DMS53 treated with DMSO at 0.1 percent for 48 hours (cell line): ENCODE data around the gene CTDSPL.

ENCODE experiments used
- DNase-seq: peaks from one replicate; lab custom pipeline; 2025; ENCODE audit not compliant: unreplicated experiment; lab: John Stamatoyannopoulos, UW

The CTDSPL gene

DNA sequence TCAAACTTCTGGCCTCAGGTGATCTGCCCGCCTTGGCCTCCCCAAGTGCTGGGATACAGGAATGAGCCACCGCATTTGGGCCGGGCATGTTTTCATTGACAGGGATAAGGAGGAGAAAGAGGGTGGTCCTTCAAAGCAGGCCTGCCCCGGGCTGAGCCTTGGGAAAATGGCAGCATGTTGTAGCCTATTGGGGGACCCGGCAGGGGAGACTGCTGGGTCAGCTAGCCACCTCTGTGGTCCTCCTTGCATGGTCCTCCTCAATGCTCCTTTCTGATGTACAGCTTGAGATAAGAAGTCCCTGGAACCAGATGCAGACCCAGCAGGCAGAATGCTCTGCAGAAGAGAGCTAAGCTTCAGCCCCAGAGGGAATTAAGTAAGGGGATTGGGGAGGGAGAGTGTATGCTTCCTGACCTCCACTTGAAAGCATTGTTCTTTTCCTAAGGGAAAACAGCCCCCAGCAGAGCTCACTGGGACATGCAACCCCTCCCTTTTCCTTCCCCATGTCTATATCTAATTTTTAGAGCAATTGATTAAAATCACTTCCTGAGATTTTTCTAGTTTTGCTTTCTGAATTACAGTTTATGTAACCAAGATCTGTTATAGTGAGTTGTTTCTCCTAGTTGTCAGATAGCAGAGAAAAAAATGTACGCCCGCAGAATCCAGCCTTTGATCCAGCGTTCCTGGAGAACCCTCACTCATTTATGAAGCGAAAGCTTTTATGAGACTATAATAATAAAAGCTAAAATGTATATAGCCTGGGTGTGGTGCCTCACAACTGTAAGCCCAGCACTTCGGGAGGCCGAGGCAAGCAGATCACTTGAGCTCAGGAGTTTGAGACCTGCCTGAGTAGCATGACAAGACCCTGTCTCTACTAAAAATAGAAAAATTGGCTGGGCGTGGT lies 80.2 kb downstream of the CTDSPL start:
- no peak for DNase-seq

DNA sequence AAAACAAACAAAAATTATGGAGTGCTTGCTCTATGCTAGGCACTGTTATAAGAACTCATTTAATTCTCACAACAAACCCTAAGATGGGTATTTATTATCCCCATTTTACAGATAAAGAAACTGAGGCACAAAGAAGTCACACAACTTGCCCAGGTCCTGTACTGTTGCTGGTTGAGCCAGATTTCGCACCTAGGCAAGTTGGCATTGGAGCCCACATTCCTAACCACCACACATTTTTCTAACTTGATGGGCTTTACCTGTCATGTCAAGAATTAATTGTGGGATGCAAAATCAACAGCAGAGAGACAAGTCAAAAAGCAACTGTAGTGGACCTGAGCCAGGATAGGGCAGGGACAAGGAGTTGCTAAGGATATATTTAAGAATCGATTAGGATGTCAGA lies 81.0 kb downstream of the CTDSPL start:
- DNase-seq: no peak

DNA sequence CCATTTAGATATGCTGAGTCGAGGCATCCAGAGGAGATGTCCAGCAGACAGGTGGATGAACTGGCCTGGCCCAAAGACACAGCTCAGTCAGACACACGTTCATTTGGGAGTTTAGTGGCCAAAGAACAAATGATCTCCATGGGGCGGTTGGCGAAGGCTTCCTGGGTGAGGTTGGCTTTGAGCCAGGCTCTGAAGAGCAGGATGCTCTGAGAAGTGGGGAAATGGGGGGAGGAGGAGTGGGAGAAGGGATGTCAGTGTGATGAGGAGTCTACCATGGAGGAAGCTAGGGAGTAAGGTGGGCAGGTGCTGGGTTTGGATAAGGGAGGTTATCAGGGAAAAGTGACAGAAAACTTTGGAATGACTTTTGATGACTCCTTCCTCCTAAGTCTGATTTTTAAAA lies 81.4 kb downstream of the CTDSPL start:
- no peak for DNase-seq

DNA sequence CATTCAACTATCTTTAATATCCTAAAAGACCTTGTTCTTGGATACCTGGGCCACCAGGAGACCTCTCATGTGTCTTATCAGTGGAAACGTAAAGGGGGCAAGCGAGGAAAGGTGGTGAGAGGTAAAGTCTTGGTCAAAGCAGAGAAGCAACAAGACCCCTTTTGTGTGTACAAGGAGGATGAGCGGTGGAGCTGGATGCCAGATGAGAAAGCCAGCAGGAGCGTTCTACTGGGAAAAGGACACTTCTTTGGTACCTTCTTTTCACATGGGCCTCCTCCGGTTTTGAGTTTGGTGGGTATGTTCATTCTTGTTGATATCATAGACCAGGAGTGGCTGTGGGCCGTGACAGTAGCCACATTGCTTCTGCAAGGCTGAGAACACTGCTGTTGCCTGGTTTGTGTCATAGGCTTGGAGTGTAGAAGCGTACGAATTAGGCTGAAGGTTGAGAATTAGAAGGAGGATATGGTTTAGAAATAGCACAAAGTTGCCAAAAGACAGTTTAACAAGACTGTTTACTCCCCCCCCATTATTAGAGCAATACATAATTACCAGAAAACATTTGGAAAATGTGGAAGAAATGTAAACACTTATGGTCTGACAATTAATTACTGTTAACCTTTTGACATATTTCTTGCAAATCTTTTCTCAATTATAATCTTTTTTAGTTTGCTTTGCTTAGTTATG lies 82.1 kb downstream of the CTDSPL start:
- DNase-seq: no peak

DNA sequence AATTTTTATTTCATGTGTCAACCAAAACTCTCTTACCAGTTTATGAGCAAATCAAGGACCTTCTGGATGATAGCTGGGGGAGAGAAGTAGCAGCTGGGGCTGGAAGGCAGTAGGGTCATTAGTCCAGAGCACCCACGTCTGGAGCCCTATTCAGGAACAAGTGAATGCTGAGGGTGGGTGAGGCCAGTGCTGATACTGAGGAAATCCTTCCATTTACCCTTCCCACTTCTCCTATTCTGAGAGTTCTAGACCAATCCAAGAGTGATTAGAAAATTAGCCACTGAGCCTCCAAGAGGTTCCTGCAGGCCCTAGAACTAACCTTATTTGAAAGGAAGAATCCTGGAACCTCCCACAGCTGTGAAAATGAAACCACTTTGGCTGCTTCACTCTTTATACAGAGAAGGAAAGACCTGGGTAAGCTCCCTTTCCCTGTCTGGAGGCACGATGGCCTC lies 82.7 kb downstream of the CTDSPL start:
- DNase-seq: no peak

DNA sequence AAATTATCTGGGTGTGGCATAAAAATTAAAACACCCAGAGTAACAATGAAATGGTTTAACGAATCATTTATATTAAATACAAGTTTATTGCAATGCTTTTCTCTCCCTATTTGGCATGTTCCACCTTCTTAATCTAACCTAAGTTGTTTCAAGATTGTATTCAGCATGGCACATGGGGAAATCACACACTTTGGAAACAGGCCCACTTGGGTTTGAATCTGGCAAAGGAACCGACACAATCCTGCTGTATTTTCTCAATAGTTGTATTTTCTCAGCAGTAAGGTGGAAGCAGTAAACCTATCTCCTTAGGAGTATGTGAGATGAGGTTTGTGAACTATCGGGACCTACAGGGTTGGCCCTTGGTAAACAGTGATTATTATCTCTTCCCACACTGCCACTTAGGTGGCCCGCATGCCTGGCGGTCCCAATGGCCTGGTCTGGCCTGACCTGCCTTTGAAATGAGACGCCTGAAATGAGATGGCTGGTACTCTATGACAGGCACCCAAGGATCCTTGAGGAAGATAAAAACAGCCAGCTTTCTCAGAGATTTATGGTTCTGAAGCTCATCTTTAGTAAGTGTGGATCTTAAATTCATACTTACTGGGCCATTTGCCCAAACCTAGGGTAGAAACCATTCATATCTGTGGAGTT lies 83.6 kb downstream of the CTDSPL start:
- DNase-seq: no peak

DNA sequence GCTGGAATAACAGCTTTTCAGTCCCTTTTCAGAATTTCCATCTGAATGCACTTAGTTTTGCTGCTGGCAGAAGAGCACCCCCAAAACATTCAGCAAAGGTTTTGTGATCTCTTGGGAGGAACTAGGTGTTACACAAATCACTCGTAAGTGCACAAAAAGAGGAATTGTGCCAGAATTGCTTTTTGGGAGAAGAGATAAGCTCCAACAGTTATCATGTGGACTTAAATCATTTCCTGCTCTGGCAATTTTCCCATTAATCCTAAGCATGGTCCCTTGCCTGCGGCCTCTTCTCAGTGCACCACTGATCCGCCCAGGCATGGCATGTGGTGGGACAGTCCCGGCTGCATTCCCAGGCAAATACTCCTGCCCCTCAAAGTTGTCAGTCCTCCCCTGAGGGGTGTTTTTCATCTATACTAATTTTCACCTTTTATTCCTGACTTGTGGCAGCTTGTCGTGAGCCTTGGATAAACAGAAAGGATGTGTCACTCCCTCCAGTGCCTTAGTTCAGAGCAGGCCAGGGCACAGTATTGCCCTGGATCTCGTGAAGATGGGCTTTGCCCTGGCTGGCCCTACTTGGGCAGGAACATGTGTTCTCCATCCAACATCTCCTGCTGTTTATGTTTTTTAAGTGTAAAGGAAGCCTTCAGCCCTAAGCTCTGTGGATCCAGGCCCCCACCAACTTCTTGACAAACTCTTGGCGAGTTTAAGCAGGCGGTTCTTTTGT lies 84.3 kb downstream of the CTDSPL start:
- no peak for DNase-seq

DNA sequence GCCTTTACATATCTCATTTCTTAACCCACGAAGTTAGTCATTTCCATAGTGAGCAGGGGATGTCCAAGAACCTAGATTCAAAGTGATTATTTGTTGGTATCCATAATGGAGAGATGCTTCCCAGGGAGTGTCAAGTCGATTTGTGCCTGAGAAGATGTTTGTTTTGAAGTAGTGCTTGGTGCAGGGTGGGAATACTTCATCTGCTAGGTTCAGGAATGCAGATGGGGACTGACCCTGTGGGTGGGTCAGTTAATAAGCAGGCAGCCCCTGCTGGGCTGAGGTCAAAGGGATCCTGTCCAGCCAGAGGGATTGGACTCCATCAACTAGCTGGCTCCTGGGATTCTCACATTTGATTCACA lies 84.8 kb downstream of the CTDSPL start:
- DNase-seq: no peak

DNA sequence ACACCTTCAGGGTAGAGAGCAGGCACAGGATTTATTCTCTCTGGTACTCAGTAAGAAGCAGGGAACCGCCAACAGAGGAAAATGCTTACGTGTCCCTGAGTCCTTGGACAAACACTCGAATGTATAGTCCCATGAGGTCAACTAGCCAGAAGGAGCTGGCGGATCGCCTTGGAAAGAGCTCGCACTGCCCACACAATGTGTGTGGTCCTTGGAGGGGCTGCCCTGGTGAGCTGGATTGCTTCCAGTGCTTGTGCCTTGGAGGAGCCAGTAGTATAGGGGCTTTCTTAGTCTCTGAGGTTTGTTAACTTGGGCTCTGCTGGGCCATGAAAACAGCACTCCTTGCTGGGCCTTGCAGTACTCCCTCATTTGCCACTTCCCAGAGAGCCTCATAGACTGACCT lies 88.2 kb downstream of the CTDSPL start:
- no peak for DNase-seq

DNA sequence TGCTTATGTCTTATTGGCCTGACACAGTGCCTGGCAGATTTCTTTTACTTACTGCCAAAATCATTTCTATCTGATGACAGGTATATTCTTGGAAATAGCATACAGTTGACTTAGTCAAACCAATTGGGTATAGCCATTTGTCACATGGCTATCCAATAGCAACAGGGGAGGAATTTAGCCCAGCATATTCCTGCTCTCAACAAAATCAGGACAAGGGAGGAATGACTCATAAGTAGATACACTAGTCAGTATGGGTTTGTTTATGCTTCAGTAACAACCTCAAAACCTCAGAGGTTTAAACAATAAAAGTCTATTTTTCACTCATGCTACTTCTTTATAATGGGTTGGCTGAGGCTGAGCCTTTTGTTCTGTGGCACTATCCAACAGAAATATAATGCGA lies 90.9 kb downstream of the CTDSPL start:
- no peak for DNase-seq

DNA sequence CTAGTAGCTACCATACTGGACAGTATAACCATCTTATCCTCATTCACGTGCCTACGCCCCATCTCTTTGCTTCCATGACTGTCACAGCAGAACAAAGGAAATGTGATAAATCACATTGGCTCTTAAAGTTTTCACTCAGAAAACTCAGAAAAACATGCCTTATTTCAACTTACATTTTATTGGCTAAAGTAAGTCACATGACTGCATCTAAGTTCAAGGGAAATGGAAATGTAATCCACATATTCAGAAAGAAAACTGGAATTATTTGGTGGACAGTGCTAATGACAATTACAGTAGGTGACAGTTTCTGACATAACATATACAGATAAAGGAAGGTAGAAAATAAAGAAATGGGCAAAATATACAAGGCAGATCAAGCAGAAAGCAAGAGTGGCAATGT lies 91.5 kb downstream of the CTDSPL start:
- DNase-seq: no peak

DNA sequence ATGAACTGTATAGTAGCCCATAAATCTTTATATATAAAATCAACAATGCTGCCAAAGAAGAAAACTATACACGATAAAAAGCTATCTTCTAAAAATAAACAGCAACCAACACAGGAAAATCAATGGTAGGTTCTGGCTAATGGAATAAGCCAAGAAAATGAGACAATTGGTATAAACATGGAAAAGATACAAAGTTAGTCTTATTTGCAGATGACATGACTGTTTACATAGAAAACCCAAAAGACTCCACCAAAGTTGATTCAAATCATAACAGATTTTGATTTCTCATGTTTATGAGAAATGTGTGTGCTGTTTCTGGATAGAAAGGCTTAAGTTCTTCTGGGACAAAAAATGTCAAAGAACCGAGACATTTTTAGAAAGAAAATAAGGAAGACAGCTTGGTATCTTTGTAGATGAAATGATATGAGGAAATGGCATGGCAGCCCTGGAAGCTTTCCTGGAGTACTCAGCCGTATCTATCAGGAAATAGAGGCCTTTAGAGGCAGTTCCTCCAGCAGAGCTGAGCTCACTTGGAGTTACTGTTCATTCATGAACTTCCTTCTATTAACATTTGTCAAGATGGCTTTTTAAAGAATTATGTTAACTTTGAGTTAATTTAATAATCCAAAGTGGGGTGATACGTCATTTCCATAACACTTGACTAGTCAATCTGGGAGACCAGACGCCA lies 92.2 kb downstream of the CTDSPL start:
- DNase-seq: no peak

DNA sequence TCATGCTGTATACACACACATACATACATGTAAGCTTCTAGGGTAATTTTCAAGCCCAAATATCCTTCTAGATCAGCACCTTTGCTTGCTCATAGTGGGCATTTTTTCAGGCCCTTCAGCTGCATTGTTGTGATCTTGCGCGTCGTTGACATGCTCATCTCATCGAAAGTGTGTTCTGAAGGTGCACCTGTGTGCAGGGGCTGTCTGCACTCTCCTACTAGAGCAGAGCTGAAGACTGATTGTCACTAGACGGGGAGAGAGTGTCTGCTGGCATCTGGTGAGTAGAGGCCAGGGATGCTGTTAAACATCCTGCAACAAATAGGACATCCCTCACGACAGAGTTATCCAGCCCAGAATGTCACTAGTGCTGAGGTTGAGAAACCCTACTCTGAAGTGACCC lies 93.2 kb downstream of the CTDSPL start:
- no peak for DNase-seq

DNA sequence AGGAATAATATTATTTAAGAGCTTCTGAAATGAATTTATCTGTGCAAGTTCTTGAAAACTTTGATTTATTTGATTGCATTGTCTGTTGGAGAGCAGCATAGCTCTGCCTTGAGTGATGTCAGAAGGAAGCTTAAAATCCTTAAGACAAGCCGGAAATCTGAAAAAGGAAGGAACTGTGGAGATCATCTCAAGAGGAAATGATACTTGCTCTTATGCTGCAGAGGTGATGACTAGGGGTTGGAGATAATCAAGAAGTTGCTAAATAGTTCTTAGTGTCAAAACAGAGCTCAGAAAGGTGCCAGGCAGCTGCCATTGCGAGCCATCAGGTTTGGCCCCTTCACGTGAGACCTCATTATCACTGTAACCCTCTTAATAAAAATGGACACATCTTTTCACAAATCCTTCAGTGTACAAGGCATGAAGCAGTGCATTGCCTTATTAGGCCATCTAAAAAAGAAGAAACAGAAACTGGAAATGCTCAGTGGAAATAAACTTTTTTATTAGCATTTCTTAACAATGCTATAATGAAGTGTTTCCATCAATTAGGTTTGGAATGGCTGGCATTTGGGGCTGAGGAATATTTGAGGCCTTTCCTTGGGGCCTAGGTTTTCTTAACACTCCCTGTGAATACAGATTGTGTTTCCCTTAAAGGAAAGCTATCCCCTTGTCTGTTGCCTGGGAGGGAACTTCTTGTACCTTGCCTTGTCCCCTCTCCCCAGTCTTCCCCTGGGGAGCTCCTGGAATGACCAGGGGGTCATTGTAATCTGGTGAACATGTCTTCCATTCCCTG lies 94.4 kb downstream of the CTDSPL start:
- DNase-seq: no peak

DNA sequence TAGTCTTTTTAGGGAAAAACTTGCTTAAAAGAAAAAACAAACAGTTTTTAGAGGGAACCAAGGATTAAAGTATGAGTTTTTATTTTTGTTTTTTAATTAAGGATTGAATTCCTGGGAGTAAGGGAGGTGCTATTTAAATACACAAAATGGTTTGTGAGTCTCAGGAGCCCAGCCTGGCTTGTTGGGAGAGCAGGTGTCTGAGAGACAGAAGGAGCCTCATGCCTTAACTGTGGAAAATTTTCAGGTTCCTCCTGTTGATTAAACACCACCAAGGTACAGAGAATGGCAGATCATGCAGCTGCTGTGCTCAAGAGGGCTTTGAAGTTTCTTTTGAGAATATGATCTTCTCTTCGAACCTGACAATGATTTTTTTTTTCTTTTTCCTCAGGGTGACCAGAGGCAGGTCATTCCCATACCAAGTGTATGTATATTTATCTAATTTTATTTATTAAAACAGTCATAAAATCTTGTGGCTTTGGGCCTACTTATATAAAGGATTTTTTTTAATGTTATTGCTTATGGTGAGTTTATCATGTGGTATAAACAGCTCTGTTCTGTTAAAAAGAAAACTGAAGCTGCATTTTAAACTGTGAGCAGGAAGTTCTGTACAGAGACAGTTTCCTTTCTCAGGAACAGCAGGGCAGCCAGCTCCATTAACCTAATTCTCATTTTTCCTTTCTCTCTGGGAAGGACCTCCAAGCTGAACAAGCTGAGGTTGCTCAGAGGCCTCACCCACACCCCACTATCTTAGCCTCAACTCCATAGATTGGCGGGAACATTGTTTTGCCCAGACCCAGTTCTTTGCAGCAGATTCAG lies 95.3 kb downstream of the CTDSPL start:
- DNase-seq: no peak

DNA sequence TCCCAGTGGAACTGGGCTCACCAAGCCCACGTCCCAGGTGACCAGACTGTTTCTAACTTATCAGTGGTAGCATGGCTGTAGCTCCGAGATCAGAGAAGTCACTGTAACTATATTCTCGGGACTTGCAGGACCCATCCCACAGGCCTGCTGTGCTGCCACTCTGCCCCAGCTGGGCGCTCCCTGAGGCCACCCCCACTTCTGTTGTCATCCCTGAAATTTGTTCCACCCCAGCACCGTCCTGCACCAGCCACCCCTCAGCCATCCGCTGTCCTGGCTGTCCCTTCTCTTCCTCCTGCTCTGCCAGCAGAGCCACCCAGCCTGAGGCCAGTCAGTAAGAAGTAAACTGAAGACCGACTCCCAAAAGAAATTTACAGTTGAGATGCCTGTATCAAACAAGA lies 95.9 kb downstream of the CTDSPL start:
- DNase-seq: no peak

DNA sequence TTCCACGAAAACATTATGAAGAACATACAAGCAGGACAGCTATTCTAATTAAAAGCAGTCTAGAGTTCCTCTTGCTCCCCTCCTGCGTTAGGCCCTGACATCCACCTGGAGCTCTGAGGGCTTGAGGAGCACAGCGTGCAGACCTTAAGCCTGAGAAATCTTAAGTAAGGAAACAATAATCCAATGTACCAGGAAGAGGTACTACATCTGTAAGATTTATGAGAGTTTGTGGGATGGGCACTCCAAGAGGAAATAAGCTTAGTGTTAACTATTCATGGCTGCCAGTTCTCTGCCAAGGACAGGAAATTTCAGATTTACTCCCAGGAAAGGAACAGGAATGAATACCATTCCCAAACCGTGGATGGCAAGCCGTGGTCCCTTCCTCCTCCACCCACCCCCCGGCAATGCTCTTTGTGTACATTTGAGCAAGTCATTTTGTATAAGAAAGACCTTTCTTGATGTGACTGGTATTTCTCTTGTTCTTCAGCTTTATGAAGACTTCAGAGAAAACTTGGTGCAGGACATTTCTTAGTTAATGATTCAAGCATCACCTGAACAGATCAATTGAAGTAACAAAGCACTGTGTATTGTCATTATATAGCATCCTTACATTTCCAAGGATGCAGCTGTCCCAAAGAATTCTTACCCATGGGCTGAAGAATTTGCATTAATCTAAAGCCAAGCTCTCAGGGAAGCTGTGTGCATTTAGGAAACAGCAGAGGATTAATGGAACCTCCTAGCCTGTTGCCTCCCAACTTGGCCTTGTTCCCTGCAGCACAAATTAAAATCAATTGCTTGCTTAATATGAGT lies 100.1 kb downstream of the CTDSPL start:
- DNase-seq: no peak

DNA sequence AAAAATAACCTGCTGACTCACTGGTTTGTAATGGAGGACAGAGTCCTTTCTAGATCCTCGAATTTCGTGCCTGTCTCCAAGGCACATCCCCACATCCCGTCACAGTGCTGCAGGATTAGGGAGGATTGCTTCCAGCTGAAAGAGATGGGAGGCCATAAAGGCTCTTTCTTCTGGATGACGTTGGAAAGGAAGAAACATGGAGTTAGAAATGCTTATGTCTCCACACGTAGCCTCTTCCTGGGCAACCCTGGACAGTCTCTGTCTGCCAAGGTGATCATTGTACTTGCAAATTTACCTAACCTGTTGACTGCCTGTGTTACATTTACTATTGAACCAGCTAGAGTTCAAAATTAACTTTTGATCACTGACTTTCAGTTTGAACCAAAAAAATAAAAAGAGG lies 101.3 kb downstream of the CTDSPL start:
- no peak for DNase-seq
